ENCODE measurements around the gene HS3ST6. TPM values are rescaled to one million over a fixed set of nuclear protein-coding genes. Genes with fewer than 3 reads are reported as not detected.

The HS3ST6 gene
- total RNA-seq, 1 experiment from 2014 or later: not detected

DNA sequence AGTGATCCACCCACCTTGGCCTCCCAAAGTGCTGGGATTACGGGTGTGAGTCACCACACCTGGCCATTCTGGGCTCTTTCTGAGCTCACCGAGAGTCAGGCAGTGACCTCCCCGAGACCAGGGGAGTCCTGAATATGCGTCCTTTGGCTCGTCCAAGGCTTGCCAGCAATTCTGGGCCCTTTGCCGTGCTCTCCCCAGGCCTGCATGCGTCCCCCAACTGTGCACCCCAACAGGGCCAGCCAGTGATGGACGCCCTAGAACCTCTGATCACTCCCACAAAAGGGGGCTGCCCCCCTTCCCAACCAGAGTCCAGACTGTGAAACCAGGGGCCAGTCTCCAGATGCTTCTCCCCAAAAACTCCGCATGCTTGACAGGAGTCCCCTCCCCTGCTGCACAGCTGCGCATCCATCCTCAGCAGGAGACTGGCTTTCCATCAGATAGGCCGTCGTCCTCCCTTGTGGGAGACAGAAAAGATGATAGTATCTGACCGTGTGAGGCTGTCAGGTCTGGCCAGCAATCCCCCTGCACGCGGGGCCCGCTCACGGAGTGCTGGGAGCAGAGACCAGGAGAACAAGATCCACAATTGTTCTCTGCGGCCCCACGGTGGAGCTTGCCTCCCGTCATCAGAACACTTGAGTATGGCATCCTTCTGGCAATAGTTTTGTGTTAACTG lies 15.5 kb downstream of the HS3ST6 start:
- no peaks in the 10 kb centered on the region for H3K27me3 ChIP-seq (ENCODE audit: low read length)
- no peak overlapping the region for H3K4me2 ChIP-seq (ENCODE audit: low read length)
- H3K79me2 ChIP-seq (ENCODE audit: low read length): no peaks in the 10 kb centered on the region
- no peak overlapping the region for H3K4me3 ChIP-seq (ENCODE audit: low read length)
- ChIA-PET CTCF (no interaction called here), POLR2A (ENCODE audit: unreplicated experiment) (no interaction called here)
- H3K4me1 ChIP-seq (ENCODE audit: insufficient read depth, low read length): peaks cover 10% of the 10 kb centered on the region; the same call in 1 of the 2 replicates
- ATAC-seq (no peak), DNase-seq (no peak)
- no peaks in the 10 kb centered on the region for H4K20me1 ChIP-seq (ENCODE audit: low read length)
- no peak for TF ChIP-seq EZH2phosphoT487 (IDR thresholded peaks at IDR 0.05; ENCODE audit: borderline replicate concordance, low read length)
- TF ChIP-seq, protein P1, sequence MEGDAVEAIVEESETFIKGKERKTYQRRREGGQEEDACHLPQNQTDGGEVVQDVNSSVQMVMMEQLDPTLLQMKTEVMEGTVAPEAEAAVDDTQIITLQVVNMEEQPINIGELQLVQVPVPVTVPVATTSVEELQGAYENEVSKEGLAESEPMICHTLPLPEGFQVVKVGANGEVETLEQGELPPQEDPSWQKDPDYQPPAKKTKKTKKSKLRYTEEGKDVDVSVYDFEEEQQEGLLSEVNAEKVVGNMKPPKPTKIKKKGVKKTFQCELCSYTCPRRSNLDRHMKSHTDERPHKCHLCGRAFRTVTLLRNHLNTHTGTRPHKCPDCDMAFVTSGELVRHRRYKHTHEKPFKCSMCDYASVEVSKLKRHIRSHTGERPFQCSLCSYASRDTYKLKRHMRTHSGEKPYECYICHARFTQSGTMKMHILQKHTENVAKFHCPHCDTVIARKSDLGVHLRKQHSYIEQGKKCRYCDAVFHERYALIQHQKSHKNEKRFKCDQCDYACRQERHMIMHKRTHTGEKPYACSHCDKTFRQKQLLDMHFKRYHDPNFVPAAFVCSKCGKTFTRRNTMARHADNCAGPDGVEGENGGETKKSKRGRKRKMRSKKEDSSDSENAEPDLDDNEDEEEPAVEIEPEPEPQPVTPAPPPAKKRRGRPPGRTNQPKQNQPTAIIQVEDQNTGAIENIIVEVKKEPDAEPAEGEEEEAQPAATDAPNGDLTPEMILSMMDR (conservative IDR thresholded peaks at IDR 0.05; ENCODE audit: low read depth, low read length): no peak
- TF ChIP-seq EZH2 (IDR thresholded peaks at IDR 0.05; ENCODE audit: low read length, unreplicated experiment): no peak
- no TSS peak for BruUV-seq (replicated peaks)
- H3K27ac ChIP-seq (ENCODE audit: low read length): no peak overlapping the region
- H3K36me3 ChIP-seq (ENCODE audit: low read depth, low read length): no peaks in the 10 kb centered on the region
- no peaks in the 10 kb centered on the region for H3K9me3 ChIP-seq (ENCODE audit: low read length)
- H3K9me2 ChIP-seq (replicated peaks; ENCODE audit: low read length): no peaks in the 10 kb centered on the region
- H3K9ac ChIP-seq (ENCODE audit: low read length): no peak overlapping the region
- H2AFZ ChIP-seq (ENCODE audit: low read length): no peak overlapping the region
- no peaks in the 10 kb centered on the region for H3F3A ChIP-seq (ENCODE audit: low read length, unreplicated experiment)
- intact Hi-C loops (cut with micrococcal nuclease): no loop called here

DNA sequence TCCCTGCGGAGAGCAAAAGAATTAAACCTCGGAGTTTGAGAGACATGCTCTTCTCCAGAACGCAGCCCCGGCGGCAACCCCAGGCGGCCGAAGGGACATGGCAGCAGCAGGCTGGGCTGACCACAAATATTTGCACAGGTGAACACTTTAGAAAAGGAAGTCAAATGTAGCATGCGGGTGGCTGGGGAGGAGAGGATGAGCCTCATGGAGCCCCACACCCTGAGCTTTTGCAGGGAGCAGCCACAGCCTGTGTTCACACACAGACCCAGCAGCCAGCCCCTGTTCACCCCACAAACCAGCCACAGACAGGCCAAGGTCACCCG lies 17.8 kb downstream of the HS3ST6 start:
- intact Hi-C loops (cut with micrococcal nuclease): no loop called here
- no peaks in the 10 kb centered on the region for H3K9me2 ChIP-seq (replicated peaks; ENCODE audit: low read length)
- peak; percentile 66 for ATAC-seq
- H2AFZ ChIP-seq (ENCODE audit: low read length): peak overlapping the region; percentile 70
- no peak overlapping the region for H3K9ac ChIP-seq (ENCODE audit: low read length)
- H3K36me3 ChIP-seq (ENCODE audit: low read depth, low read length): no peaks in the 10 kb centered on the region
- H3K27ac ChIP-seq (ENCODE audit: low read length): no peak overlapping the region
- no TSS peak for BruUV-seq (replicated peaks)
- CTCF ChIA-PET: no interaction called here
- no peaks in the 10 kb centered on the region for H4K20me1 ChIP-seq (ENCODE audit: low read length)
- peak overlapping the region; percentile 84 for H3K4me2 ChIP-seq (ENCODE audit: low read length)
- no peaks in the 10 kb centered on the region for H3F3A ChIP-seq (ENCODE audit: low read length, unreplicated experiment)
- no peaks in the 10 kb centered on the region for H3K79me2 ChIP-seq (ENCODE audit: low read length)
- peak overlapping the region; percentile 56 for H3K4me3 ChIP-seq (ENCODE audit: low read length)
- TF ChIP-seq, protein P1 (conservative IDR thresholded peaks at IDR 0.05; ENCODE audit: low read depth, low read length): no peak
- TF ChIP-seq EZH2phosphoT487 (IDR thresholded peaks at IDR 0.05; ENCODE audit: borderline replicate concordance, low read length) (no peak), EZH2 (IDR thresholded peaks at IDR 0.05; ENCODE audit: low read length, unreplicated experiment) (no peak)
- H3K4me1 ChIP-seq (ENCODE audit: insufficient read depth, low read length): peaks cover 10% of the 10 kb centered on the region; the same call in 1 of the 2 replicates
- POLR2A ChIA-PET (ENCODE audit: unreplicated experiment): interaction anchor here (0.6 kb wide), 1 partner anchor 14 kb away, joined by 3 read pairs; no protein-coding TSS in a partner anchor
- no peak for DNase-seq
- no peaks in the 10 kb centered on the region for H3K9me3 ChIP-seq (ENCODE audit: low read length)
- H3K27me3 ChIP-seq (ENCODE audit: low read length): no peaks in the 10 kb centered on the region
